Activated CD4-positive, alpha-beta T cell treated with anti-CD3 and anti-CD28 coated beads, Interleukin-2, amount 10 ng/mL, durations not matched to agents 7 days and 5 days (primary cell): ENCODE data around the gene NTRK1. TPM values are rescaled to one million over a fixed set of nuclear protein-coding genes. Genes with fewer than 3 reads are reported as not detected.
A peak's percentile ranks its signal among the peaks of the same experiment; 100 is the strongest.
"Not testable (repeated sequence)": the region's sequence is repeated elsewhere in the genome, so short reads cannot be mapped to it uniquely, and the experiment has no call there.

Experiments used
- CTCF ChIA-PET: fragments of 350-600 bp; sonication (Branson Sonifier 250); formaldehyde crosslinking; loops from one replicate; lab custom pipeline; 2021; ENCODE audit warnings: antibody characterized with exemption; lab: Charles Lee
- POLR2A ChIA-PET: fragments of 350-600 bp; sonication (Branson Sonifier 250); formaldehyde crosslinking; loops from one replicate; lab custom pipeline; 2021; ENCODE audit warnings: antibody characterized with exemption; lab: Charles Lee
- DNase-seq: peaks from one replicate; pipeline ENCODE4 v3.0.0-alpha.2; 2020
- H3K27ac Mint-ChIP-seq: one replicate; pipeline ENCODE4 v1.8.0; 2021; ENCODE audit warnings: mild to moderate bottlenecking, moderate library complexity, mixed read lengths
- H3K27me3 Mint-ChIP-seq: one replicate; pipeline ENCODE4 v1.8.0; 2021; ENCODE audit warnings: mixed read lengths
- H3K36me3 Mint-ChIP-seq: one replicate; pipeline ENCODE4 v1.8.0; 2021; ENCODE audit warnings: low read depth, mixed read lengths
- H3K4me1 Mint-ChIP-seq: one replicate; pipeline ENCODE4 v1.8.0; 2021; ENCODE audit warnings: mixed read lengths
- H3K4me3 Mint-ChIP-seq: one replicate; pipeline ENCODE4 v1.8.0; 2021; ENCODE audit warnings: mild to moderate bottlenecking, moderate library complexity, mixed read lengths
- H3K9me3 Mint-ChIP-seq: one replicate; pipeline ENCODE4 v1.8.0; 2021; ENCODE audit warnings: mixed read lengths
- total RNA-seq, 2 experiments: library from RNA; stranded (reverse); gene quantifications; one replicate each; pipeline ENCODE4 v1.2.3, GENCODE V29; 2021

Gene NTRK1
- total RNA-seq, 2 experiments from 2014 or later, result 1.9 to 2.0 TPM

DNA sequence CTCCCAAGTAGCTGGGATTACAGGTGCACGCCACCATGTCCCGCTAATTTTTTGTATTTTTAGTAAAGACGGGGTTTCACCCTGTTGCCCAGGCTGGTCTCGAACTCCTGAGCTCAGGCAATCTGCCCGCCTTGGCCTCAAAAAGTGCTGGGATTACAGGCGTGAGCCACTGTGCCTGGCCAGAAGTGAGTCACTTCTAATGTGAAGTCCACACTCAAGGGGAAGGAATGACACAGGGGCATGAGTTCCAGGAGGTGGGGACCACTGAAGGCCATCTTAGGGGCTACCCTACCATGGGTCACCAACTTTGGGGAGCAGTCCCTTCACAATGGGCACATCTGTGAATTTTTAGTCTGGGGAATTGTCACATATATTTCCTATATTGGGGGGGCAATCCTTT, 66.0 kb downstream of the NTRK1 start:
- CTCF ChIA-PET, result interaction anchor here (0.9 to 2.5 kb wide), 9 partner anchors 11 to 235 kb away, joined by 3 to 10 read pairs (median 5); partner anchors contain the start of gene MRPL24
- H3K27ac Mint-ChIP-seq, H3K9me3 Mint-ChIP-seq, H3K4me3 Mint-ChIP-seq, POLR2A ChIA-PET, H3K36me3 Mint-ChIP-seq, DNase-seq: not testable (repeated sequence)
- H3K4me1 Mint-ChIP-seq, result peaks cover 28% of the 10 kb centered on the region
- peaks cover 82% of the 10 kb centered on the region for H3K27me3 Mint-ChIP-seq

- CTCF ChIA-PET, result interaction anchor here (0.7 to 2.5 kb wide), 26 partner anchors 10 to 251 kb away, joined by 3 to 13 read pairs (median 4); partner anchors contain the start of genes HDGF, INSRR, ISG20L2 and METTL25B
These were observed 66.8 kb downstream of the NTRK1 start for GRCh38 chr1:156927215-156928042.

GRCh38 chr1:156928043-156928602, 67.5 kb downstream of the NTRK1 start:
- Mint-ChIP-seq H3K4me1 (peaks cover 32% of the 10 kb centered on the region), H3K27ac (no peak overlapping the region), H3K9me3 (no peaks in the 10 kb centered on the region), H3K36me3 (no peaks in the 10 kb centered on the region), H3K4me3 (peak overlapping the region; percentile 7), H3K27me3 (peaks cover 67% of the 10 kb centered on the region)
- ChIA-PET CTCF (interaction anchor here (0.7 to 2.5 kb wide), 22 partner anchors 10 to 252 kb away, joined by 3 to 13 read pairs (median 4); partner anchors contain the start of genes HDGF, INSRR, ISG20L2 and METTL25B), POLR2A (interaction anchor here (0.6 kb wide), 1 partner anchor 8 kb away, joined by 4 read pairs; no protein-coding TSS in a partner anchor)
- no peak for DNase-seq

More at GRCh38 chr1:156927215-156928042, 66.8 kb downstream of the NTRK1 start:
- Mint-ChIP-seq H3K9me3 (no peaks in the 10 kb centered on the region), H3K4me1 (peaks cover 32% of the 10 kb centered on the region), H3K36me3 (no peaks in the 10 kb centered on the region), H3K27ac (no peak overlapping the region), H3K27me3 (peaks cover 74% of the 10 kb centered on the region), H3K4me3 (peak overlapping the region; percentile 12)
- POLR2A ChIA-PET, result interaction anchor here (0.6 kb wide), 1 partner anchor 9 kb away, joined by 4 read pairs; no protein-coding TSS in a partner anchor
- peak; percentile 78 for DNase-seq

DNA sequence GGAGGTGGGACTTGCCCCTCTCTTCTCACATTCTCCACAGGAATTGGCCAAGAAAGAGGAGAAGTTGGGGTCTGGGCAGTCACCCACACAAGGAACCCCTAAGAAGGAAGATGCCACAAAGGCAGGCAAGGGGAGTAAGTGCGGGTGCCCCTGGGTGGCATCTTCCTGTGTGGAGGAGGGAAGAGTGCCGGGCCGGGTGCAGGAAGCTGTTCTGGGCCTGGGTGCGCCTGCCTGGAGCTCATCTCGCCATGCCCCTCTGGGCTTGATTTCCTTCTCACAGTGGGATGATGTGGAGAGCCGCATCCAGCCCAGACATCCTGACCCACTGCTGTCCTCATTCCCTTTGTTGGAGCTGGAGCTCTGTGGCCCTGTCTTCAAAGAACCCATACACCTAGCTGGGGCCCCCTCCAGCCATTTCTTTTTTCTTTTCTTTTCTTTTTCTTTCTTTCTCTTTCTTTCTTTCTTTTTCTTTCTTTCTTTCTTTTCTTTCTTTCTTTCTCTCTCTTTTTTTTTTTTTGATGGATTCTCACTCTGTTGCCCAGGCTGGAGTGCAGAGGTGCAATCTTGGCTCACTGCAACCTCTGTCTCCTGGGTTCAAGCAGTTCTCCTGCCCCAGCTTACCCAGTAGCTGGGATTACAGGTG, 69.1 kb downstream of the NTRK1 start:
- H3K4me1 Mint-ChIP-seq, result peaks cover 29% of the 10 kb centered on the region
- H3K9me3 Mint-ChIP-seq, result no peaks in the 10 kb centered on the region
- peaks cover 55% of the 10 kb centered on the region for H3K27me3 Mint-ChIP-seq
- DNase-seq, result no peak
- ChIA-PET CTCF (interaction anchor here (1.0 to 1.8 kb wide), 4 partner anchors 12 to 203 kb away, joined by 3 to 7 read pairs (median 3); partner anchors contain the start of gene NTRK1), POLR2A (no interaction called here)
- no peaks in the 10 kb centered on the region for H3K36me3 Mint-ChIP-seq
- H3K27ac Mint-ChIP-seq, result peak overlapping the region; percentile 28
- no peak overlapping the region for H3K4me3 Mint-ChIP-seq

GRCh38 chr1:156930483-156930882, 69.8 kb downstream of the NTRK1 start:
- ChIA-PET POLR2A (no interaction called here), CTCF (interaction anchor here (1.1 kb wide), 1 partner anchor 31 kb away, joined by 3 read pairs; no protein-coding TSS in a partner anchor)
- no peaks in the 10 kb centered on the region for H3K9me3 Mint-ChIP-seq
- H3K27ac Mint-ChIP-seq, result no peak overlapping the region
- no peak overlapping the region for H3K4me3 Mint-ChIP-seq
- H3K4me1 Mint-ChIP-seq, result peaks cover 27% of the 10 kb centered on the region
- H3K36me3 Mint-ChIP-seq, result no peaks in the 10 kb centered on the region
- H3K27me3 Mint-ChIP-seq, result peaks cover 48% of the 10 kb centered on the region
- no peak for DNase-seq

Other genes starting within 250 kb of the NTRK1 start
- under 1 TPM in 1 of 2 experiments, not detected in 1; 0.62 TPM for gene HAPLN2, start 241.4 kb upstream of the NTRK1 start, total RNA-seq
- not detected for gene BCAN, start 218.7 kb upstream of the NTRK1 start, total RNA-seq
- gene NES, start 183.5 kb upstream of the NTRK1 start, total RNA-seq, result not detected
- 1 to 10 TPM in 1 of 2 experiments, under 1 TPM in 1; 0.77 to 1.1 TPM for gene CRABP2, start 155.3 kb upstream of the NTRK1 start, total RNA-seq
- 10 to 100 TPM; 26.2 to 29.7 TPM for gene METTL25B, start 132.4 kb upstream of the NTRK1 start, total RNA-seq
- 10 to 100 TPM; 47.0 to 58.0 TPM for gene ISG20L2, start 132.1 kb upstream of the NTRK1 start, total RNA-seq
- gene MRPL24, start 119.8 kb upstream of the NTRK1 start, total RNA-seq, result 10 to 100 TPM; 50.4 to 54.7 TPM
- gene HDGF, start 109.2 kb upstream of the NTRK1 start, total RNA-seq, result 100 to 1,000 TPM; 288 to 301 TPM
- 10 to 100 TPM; 70.6 to 87.7 TPM for gene PRCC, start 93.3 kb upstream of the NTRK1 start, total RNA-seq
- gene SH2D2A, start 44.0 kb upstream of the NTRK1 start, total RNA-seq, result 10 to 100 TPM; 56.3 to 63.5 TPM
- gene INSRR, start 1.7 kb upstream of the NTRK1 start, total RNA-seq, result under 1 TPM in 1 of 2 experiments, not detected in 1; 0.05 TPM
- gene PEAR1, start 32.9 kb downstream of the NTRK1 start, total RNA-seq, result under 1 TPM; 0.07 to 0.15 TPM
- gene LRRC71, start 59.8 kb downstream of the NTRK1 start, total RNA-seq, result not detected
- 10 to 100 TPM; 33.9 to 38.5 TPM for gene ARHGEF11, start 184.9 kb downstream of the NTRK1 start, total RNA-seq
- gene ETV3L, start 238.9 kb downstream of the NTRK1 start, total RNA-seq, result not detected